Stimulated activated CD4-positive, alpha-beta T cell treated with anti-CD3 and anti-CD28 coated beads, TNF-alpha, amount 100 ng/mL, for 48 hours (primary cell): ENCODE data around the gene FGF3.
"Not testable (repeated sequence)": the region's sequence is repeated elsewhere in the genome, so short reads cannot be mapped to it uniquely, and the experiment has no call there.

ENCODE experiments used
- DNase-seq, 3 donors: peaks; one replicate each; pipeline ENCODE4 v3.0.0-alpha.2; 2020; ENCODE audit warnings: low read depth in 3 of 3

Gene FGF3

DNA sequence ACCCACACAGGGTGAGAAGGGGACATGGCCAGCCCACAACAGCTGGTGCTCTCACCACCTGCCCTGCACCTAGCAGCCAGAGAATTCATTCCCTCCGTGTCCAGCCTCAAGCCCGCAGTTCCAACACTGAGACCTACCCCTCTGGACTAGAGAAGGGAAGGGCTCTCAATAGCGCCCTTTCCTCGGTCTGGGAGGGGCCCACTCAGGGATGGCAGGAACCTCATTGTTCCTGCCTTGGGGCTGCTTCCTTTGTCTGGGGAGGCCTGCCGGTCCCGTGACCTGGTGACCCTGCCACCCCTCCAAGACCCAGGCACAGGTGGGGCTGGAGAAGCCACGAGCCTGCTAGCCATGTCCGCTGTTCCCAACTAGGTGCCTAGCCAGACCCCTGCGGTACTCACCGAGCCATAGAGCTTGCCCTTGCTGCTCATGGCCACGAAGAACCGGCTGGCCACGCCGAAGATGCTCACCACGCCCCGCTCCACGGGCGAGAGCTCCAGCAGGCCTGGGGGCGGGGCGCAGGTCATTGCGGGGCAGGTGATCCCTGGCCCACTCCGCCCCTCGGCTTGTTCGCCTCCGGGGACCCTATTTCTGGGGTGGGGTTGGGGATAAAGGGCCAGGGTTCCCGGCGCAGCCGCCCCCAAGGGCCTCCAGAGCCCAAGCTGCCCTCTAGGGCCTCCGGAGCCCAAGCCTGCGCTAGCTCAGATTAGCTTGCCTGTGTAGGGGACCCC lies 45.4 kb downstream of the FGF3 start:
- DNase-seq: no peak

GRCh38 chr11:69771466-69771865 lies 47.8 kb downstream of the FGF3 start:
- no peak for DNase-seq

GRCh38 chr11:69770540-69770939 lies 48.7 kb downstream of the FGF3 start:
- no peak for DNase-seq

- no peak for DNase-seq
Measured at GRCh38 chr11:69765498-69765995, 53.7 kb downstream of the FGF3 start.

GRCh38 chr11:69764918-69765317 lies 54.3 kb downstream of the FGF3 start:
- DNase-seq: not testable (repeated sequence)

GRCh38 chr11:69760319-69760718 lies 58.9 kb downstream of the FGF3 start:
- no peak for DNase-seq
